Body of pancreas (tissue), 4 donors: ENCODE data around the gene MBD3L2.

ENCODE experiments used
- POLR2A ChIP-seq, 3 donors: fragments of 450-650 bp; IDR thresholded peaks; one replicate each; pipeline ENCODE4 v1.6.1; 2016; ENCODE audit warnings: antibody characterized with exemption in 3 of 3, mild to moderate bottlenecking in 2 of 3
- TF ChIP-seq, protein P1 (sequence below), 7 experiments: fragments of 450-650 bp in 4 of 7; fragments of 200-600 bp in 3 of 7; sonication (generic) in 3 of 7; IDR thresholded peaks; one replicate each; pipeline ENCODE4 v1.5.1; 2016 to 2019; ENCODE audit warnings: antibody characterized with exemption in 7 of 7

DNA sequence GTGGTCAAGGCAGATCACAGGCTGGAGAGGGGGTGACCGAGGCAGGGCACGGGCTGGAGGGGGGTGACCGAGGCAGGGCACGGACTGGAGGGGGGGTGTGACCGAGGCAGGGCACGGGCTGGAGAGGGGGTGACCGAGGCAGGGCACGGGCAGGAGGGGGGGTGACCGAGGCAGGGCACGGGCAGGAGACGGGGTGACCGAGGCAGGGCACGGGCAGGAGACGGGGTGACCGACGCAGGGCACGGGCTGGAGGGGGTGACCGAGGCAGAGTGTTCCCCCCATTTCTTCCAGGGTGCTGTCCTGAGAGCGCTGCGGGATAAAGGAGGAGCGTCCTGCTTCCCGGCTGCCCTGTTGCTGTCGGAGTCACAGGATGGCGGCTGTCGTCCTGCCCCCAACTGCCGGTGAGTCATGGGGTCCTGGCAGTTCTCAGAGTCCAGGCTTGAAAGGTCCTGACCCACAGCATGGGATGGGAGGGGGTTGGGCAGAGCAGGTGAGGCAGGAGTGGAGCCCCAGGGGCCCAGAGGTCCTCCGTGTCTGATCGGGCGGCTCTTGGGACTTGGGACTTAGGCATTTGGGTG, 25.7 kb downstream of the MBD3L2 start:
- TF ChIP-seq, protein P1, sequence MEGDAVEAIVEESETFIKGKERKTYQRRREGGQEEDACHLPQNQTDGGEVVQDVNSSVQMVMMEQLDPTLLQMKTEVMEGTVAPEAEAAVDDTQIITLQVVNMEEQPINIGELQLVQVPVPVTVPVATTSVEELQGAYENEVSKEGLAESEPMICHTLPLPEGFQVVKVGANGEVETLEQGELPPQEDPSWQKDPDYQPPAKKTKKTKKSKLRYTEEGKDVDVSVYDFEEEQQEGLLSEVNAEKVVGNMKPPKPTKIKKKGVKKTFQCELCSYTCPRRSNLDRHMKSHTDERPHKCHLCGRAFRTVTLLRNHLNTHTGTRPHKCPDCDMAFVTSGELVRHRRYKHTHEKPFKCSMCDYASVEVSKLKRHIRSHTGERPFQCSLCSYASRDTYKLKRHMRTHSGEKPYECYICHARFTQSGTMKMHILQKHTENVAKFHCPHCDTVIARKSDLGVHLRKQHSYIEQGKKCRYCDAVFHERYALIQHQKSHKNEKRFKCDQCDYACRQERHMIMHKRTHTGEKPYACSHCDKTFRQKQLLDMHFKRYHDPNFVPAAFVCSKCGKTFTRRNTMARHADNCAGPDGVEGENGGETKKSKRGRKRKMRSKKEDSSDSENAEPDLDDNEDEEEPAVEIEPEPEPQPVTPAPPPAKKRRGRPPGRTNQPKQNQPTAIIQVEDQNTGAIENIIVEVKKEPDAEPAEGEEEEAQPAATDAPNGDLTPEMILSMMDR (IDR thresholded peaks at IDR 0.05): no peak
- no peak for TF ChIP-seq POLR2A (IDR thresholded peaks at IDR 0.05)
